PFSK-1 (cell line): Measurements from ENCODE around the gene EID2B.

Experiments
- FOXP2 ChIP-seq: optimal IDR thresholded peaks from 2 replicates; pipeline ENCODE3; 2011; ENCODE audit warnings: borderline replicate concordance, control low read depth, inconsistent platforms; ENCODE audit not compliant: insufficient read depth; ENCODE audit errors: extremely low read length, extremely low read depth
- POLR2AphosphoS5 ChIP-seq: IDR thresholded peaks from 2 replicates; pipeline ENCODE4 v1.6.1; 2012; ENCODE audit warnings: low read depth, mild to moderate bottlenecking, control low read depth, low read length, moderate library complexity
- SIN3A ChIP-seq: IDR thresholded peaks from 2 replicates; pipeline ENCODE4 v1.6.1; 2012; ENCODE audit warnings: mild to moderate bottlenecking, low read length, moderate library complexity, borderline replicate concordance; ENCODE audit not compliant: insufficient read depth
- TAF1 ChIP-seq: IDR thresholded peaks from 2 replicates; pipeline ENCODE4 v1.6.1; 2012; ENCODE audit warnings: low read length, control low read depth, borderline replicate concordance; ENCODE audit not compliant: insufficient read depth
- TF ChIP-seq, protein P1 (sequence below), 2 experiments: IDR thresholded peaks; 2 replicates each; pipeline versions ENCODE4 v1.6.1 to v1.8.0; 2011 to 2012; ENCODE audit warnings: low read depth in 2 of 2, low read length in 2 of 2, control low read depth in 1 of 2, inconsistent platforms in 1 of 2, mild to moderate bottlenecking in 1 of 2, moderate library complexity in 1 of 2; ENCODE audit not compliant: insufficient read depth in 1 of 2

EID2B gene

DNA sequence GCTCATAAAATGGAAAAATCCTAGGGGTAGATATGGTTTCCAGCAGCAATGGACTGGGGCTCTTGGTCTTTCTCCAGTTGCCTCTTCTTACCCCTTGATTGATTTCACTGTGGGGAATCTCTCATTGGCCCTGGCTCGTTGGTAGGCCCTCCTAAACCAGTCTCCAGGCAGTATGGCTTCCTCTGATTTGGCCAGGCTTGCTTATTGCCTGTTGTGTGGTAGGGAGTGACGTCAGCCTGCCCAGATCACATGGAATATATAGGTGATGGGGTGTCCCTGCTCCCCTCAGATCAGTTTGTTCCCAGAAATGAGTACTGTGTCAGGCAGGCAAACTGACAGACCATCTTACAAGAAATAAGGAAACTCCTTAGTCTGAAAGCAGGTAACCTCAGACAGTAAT lies 23.4 kb downstream of the EID2B start:
- TF ChIP-seq, protein P1, sequence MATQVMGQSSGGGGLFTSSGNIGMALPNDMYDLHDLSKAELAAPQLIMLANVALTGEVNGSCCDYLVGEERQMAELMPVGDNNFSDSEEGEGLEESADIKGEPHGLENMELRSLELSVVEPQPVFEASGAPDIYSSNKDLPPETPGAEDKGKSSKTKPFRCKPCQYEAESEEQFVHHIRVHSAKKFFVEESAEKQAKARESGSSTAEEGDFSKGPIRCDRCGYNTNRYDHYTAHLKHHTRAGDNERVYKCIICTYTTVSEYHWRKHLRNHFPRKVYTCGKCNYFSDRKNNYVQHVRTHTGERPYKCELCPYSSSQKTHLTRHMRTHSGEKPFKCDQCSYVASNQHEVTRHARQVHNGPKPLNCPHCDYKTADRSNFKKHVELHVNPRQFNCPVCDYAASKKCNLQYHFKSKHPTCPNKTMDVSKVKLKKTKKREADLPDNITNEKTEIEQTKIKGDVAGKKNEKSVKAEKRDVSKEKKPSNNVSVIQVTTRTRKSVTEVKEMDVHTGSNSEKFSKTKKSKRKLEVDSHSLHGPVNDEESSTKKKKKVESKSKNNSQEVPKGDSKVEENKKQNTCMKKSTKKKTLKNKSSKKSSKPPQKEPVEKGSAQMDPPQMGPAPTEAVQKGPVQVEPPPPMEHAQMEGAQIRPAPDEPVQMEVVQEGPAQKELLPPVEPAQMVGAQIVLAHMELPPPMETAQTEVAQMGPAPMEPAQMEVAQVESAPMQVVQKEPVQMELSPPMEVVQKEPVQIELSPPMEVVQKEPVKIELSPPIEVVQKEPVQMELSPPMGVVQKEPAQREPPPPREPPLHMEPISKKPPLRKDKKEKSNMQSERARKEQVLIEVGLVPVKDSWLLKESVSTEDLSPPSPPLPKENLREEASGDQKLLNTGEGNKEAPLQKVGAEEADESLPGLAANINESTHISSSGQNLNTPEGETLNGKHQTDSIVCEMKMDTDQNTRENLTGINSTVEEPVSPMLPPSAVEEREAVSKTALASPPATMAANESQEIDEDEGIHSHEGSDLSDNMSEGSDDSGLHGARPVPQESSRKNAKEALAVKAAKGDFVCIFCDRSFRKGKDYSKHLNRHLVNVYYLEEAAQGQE (IDR thresholded peaks at IDR 0.05; ENCODE audit: insufficient read depth in 1 of 2, low read depth in 2 of 2, low read length in 2 of 2) = no peak
- TF ChIP-seq POLR2AphosphoS5 = no peak

DNA sequence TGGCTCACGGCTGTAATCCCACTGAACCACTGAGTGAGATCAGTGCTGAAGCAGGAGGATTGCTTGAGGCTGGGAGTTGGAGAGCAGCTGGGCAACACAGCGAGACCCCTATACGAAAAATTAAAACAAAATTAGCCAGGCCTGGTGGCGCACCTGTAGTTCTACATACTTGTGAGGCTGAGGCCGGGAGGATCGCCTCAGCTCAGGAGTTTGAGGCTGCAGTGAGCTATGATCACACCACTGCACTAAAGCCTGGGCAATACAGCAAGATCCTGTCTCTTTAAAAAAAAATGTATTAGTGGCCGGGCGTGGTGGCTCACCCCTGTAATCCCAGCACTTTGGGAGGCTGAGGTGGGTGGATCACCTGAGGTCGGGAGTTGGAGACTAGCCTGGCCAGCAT lies 24.0 kb downstream of the EID2B start:
- TF ChIP-seq SIN3A (no peak), TAF1 (no peak)
- TF ChIP-seq, protein P1 (IDR thresholded peaks at IDR 0.05; ENCODE audit: insufficient read depth in 1 of 2, low read depth in 2 of 2, low read length in 2 of 2) = no peak

DNA sequence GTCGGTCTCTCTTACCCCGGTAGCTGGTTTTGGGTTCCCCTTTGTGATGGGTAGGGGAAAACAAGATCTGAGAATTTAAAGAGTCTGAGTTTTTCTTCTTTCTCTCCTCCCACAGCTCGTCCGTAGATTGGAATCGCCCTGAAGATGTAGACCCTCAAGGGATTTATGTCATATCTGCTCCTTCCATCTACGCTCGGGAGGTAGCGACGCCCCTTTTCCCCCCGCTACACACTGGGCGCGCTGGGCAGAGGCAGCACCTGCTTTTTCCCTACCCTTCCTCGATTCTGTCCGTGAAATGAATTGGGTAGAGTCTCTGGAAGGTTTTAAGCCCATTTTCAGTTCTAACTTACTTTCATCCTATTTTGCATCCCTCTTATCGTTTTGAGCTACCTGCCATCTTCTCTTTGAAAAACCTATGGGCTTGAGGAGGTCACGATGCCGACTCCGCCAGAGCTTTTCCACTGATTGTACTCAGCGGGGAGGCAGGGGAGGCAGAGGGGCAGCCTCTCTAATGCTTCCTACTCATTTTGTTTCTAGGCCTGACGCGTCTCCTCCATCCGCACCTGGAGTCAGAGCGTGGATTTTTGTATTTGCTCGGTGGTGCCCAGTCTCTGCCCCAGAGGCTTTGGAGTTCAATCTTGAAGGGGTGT lies 24.8 kb downstream of the EID2B start:
- TF ChIP-seq, protein P1 (IDR thresholded peaks at IDR 0.05; ENCODE audit: insufficient read depth in 1 of 2, low read depth in 2 of 2, low read length in 2 of 2) = no peak
- no peak for TF ChIP-seq POLR2AphosphoS5
- no peak for TF ChIP-seq FOXP2
- TF ChIP-seq TAF1 = no peak
- TF ChIP-seq SIN3A = no peak

DNA sequence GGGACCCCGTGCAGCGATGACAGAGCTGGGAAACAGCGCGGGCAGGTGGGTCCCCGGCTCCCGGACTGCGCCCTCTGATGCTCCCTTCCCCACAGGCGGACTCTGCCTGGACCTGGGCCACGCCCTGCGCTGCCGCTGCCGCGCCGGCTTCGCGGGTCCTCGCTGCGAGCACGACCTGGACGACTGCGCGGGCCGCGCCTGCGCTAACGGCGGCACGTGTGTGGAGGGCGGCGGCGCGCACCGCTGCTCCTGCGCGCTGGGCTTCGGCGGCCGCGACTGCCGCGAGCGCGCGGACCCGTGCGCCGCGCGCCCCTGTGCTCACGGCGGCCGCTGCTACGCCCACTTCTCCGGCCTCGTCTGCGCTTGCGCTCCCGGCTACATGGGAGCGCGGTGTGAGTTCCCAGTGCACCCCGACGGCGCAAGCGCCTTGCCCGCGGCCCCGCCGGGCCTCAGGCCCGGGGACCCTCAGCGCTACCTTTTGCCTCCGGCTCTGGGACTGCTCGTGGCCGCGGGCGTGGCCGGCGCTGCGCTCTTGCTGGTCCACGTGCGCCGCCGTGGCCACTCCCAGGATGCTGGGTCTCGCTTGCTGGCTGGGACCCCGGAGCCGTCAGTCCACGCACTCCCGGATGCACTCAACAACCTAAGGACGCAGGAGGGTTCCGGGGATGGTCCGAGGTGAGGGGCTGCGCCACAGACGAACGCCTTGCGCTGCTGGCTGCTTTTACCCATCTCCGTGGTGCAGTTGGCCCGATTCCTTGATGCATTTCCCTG lies 25.5 kb downstream of the EID2B start:
- TF ChIP-seq TAF1 (0 out of 2 replicates have a peak, but pooled peaks have one; percentile 11), FOXP2 (peak; percentile 32), SIN3A (0 out of 2 replicates have a peak, but pooled peaks have one; percentile 53), POLR2AphosphoS5 (peak; percentile 67)
- TF ChIP-seq, protein P1 (IDR thresholded peaks at IDR 0.05; ENCODE audit: insufficient read depth in 1 of 2, low read depth in 2 of 2, low read length in 2 of 2) = no peak

DNA sequence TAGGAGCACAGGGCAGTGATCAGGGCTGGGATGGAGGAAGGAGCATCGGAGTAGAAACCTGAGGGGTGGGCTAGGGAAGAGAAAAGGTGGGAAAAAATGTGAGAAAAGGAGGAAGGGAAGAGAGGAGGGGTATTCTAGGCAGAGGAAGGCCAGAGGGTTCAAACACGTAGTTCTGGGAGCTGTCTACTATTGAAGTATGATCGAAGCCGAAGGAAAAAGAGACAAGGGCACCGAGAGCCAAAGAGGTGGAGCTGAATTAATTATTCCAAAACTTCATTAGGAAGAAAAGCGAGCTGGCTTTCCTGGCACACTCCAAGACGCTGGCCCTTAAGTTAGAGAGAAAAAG lies 26.1 kb downstream of the EID2B start:
- TF ChIP-seq FOXP2 = no peak
- TF ChIP-seq POLR2AphosphoS5 = no peak
- TF ChIP-seq TAF1 = no peak
- TF ChIP-seq, protein P1 (IDR thresholded peaks at IDR 0.05; ENCODE audit: insufficient read depth in 1 of 2, low read depth in 2 of 2, low read length in 2 of 2) = no peak
- TF ChIP-seq SIN3A = no peak
